Fibroblast of lung (primary cell): ENCODE measurements around the gene BIRC7. TPM values are rescaled to one million over a fixed set of nuclear protein-coding genes. Genes with fewer than 3 reads are reported as not detected.

ENCODE experiments used
- DNase-seq, 2 donors: peaks; one replicate each; pipeline versions ENCODE4 v3.0.0 to v3.0.0-alpha.2; 2010; ENCODE audit warnings: low read depth in 2 of 2
- H2AFZ ChIP-seq: 2 replicates; pipeline ENCODE4 v1.5.1; 2012; ENCODE audit warnings: low read length, control low read depth, inconsistent platforms
- H3K27ac ChIP-seq: 2 replicates; pipeline ENCODE4 v1.5.1; 2011; ENCODE audit warnings: low read length, control low read depth; ENCODE audit not compliant: insufficient read depth
- H3K27me3 ChIP-seq: 2 replicates; pipeline ENCODE4 v1.5.1; 2011; ENCODE audit warnings: mild to moderate bottlenecking, low read length; ENCODE audit not compliant: control insufficient read depth, insufficient read depth
- H3K36me3 ChIP-seq: 2 replicates; pipeline ENCODE4 v1.5.1; 2011; ENCODE audit warnings: low read length; ENCODE audit not compliant: control insufficient read depth, insufficient read depth
- H3K4me1 ChIP-seq: 2 replicates; pipeline ENCODE4 v1.5.1; 2011; ENCODE audit warnings: low read length; ENCODE audit not compliant: control insufficient read depth, insufficient read depth; ENCODE audit errors: extremely low read depth
- H3K4me2 ChIP-seq: 2 replicates; pipeline ENCODE4 v1.5.1; 2011; ENCODE audit warnings: low read length, control low read depth; ENCODE audit not compliant: insufficient read depth; ENCODE audit errors: extremely low read depth
- H3K4me3 ChIP-seq, 4 experiments: fragments of 200-600 bp in 1 of 4; sonication (generic) in 1 of 4; replicated peaks in 1 of 4; 2 replicates each; pipeline ENCODE4 v1.5.1; 2011 to 2016; ENCODE audit warnings: low read length in 4 of 4, low read depth in 3 of 4, mild to moderate bottlenecking in 3 of 4, control low read depth in 2 of 4, inconsistent platforms in 1 of 4, mixed read lengths in 1 of 4; ENCODE audit not compliant: insufficient read depth in 1 of 4; ENCODE audit errors: control extremely low read depth in 1 of 4
- H3K79me2 ChIP-seq: 2 replicates; pipeline ENCODE4 v1.5.1; 2012; ENCODE audit warnings: mild to moderate bottlenecking, low read length, inconsistent platforms; ENCODE audit not compliant: control insufficient read depth, insufficient read depth
- H3K9ac ChIP-seq: 2 replicates; pipeline ENCODE4 v1.5.1; 2011; ENCODE audit warnings: mild to moderate bottlenecking, low read length, control low read depth; ENCODE audit not compliant: insufficient read depth
- H3K9me3 ChIP-seq: 2 replicates; pipeline ENCODE4 v1.5.1; 2012; ENCODE audit warnings: low read depth, low read length; ENCODE audit not compliant: control insufficient read depth, insufficient read depth
- H4K20me1 ChIP-seq: 2 replicates; pipeline ENCODE4 v1.5.1; 2011; ENCODE audit warnings: low read length; ENCODE audit not compliant: control insufficient read depth, insufficient read depth; ENCODE audit errors: extremely low read depth
- CTCF ChIP-seq, 2 donors: IDR thresholded peaks in 1 of 2; conservative IDR thresholded peaks in 1 of 2; 1 replicate in 1 of 2; 2 replicates in 1 of 2; pipeline ENCODE4 v1.5.1; 2011 to 2012; ENCODE audit warnings: low read length in 2 of 2, control low read depth in 1 of 2, inconsistent platforms in 1 of 2, low read depth in 1 of 2, mild to moderate bottlenecking in 1 of 2
- EZH2 ChIP-seq: IDR thresholded peaks from 2 replicates; pipeline ENCODE4 v1.5.1; 2012; ENCODE audit warnings: low read length, control low read depth, mild to moderate bottlenecking; ENCODE audit errors: missing control alignments
- polyA plus RNA-seq, 2 donors: library from polyadenylated mRNA; depleted of rRNA in 1 of 2; stranded (reverse) in 1 of 2; unstranded in 1 of 2; fragments of >200 nt; gene quantifications; 2 replicates each; pipeline ENCODE4 v1.2.1, GENCODE V29; 2011 to 2012; ENCODE audit warnings: missing spikeins in 1 of 2
- total RNA-seq: library from RNA; depleted of rRNA; stranded (reverse); fragments of >200 nt; gene quantifications from 2 replicates; pipeline ENCODE4 v1.2.1, GENCODE V29; 2014

Gene BIRC7
- total and polyA plus RNA-seq, 2 donors (not counting 1 experiment from before 2014, with no cell fraction given), result not detected

- no peaks in the 10 kb centered on the region for H3K4me1 ChIP-seq
- no peaks in the 10 kb centered on the region for H3K79me2 ChIP-seq
Measured at GRCh38 chr20:63284083-63284440, 48.4 kb downstream of the BIRC7 start.

GRCh38 chr20:63284544-63284949, 48.8 kb downstream of the BIRC7 start:
- Histone ChIP-seq H3K27ac (no peak overlapping the region), H3K36me3 (peaks cover 37% of the 10 kb centered on the region), H3K9me3 (no peaks in the 10 kb centered on the region), H3K9ac (no peak overlapping the region), H3K27me3 (no peaks in the 10 kb centered on the region), H4K20me1 (no peaks in the 10 kb centered on the region), H3K4me2 (no peak overlapping the region), H3K4me1 (no peaks in the 10 kb centered on the region), H3K79me2 (no peaks in the 10 kb centered on the region), H2AFZ (no peak overlapping the region), H3K4me3 (no peak overlapping the region)
- TF ChIP-seq EZH2 (no peak), CTCF (conservative IDR thresholded peaks at IDR 0.05 in 1 of 2, IDR thresholded peaks at IDR 0.05 in 1 of 2; ENCODE audit: low read depth in 1 of 2, low read length in 2 of 2) (no peak)
- no peak for DNase-seq

More at GRCh38 chr20:63284083-63284440, 48.4 kb downstream of the BIRC7 start:
- H3K9me3 ChIP-seq, result no peaks in the 10 kb centered on the region
- no peaks in the 10 kb centered on the region for H3K27me3 ChIP-seq
- no peak overlapping the region for H3K27ac ChIP-seq
- H2AFZ ChIP-seq, result no peak overlapping the region
- no peaks in the 10 kb centered on the region for H4K20me1 ChIP-seq
- no peak overlapping the region for H3K4me2 ChIP-seq
- no peak overlapping the region for H3K4me3 ChIP-seq
- DNase-seq, result no peak
- peaks cover 33% of the 10 kb centered on the region for H3K36me3 ChIP-seq
- TF ChIP-seq EZH2 (no peak), CTCF (conservative IDR thresholded peaks at IDR 0.05 in 1 of 2, IDR thresholded peaks at IDR 0.05 in 1 of 2; ENCODE audit: low read depth in 1 of 2, low read length in 2 of 2) (no peak)
- no peak overlapping the region for H3K9ac ChIP-seq

GRCh38 chr20:63284981-63285524, 49.3 kb downstream of the BIRC7 start:
- Histone ChIP-seq H3K79me2 (no peaks in the 10 kb centered on the region), H3K27ac (no peak overlapping the region), H3K36me3 (peaks cover 38% of the 10 kb centered on the region), H3K9me3 (no peaks in the 10 kb centered on the region), H3K4me2 (no peak overlapping the region), H3K4me3 (no peak overlapping the region), H3K4me1 (no peaks in the 10 kb centered on the region), H2AFZ (no peak overlapping the region), H3K9ac (no peak overlapping the region), H4K20me1 (no peaks in the 10 kb centered on the region), H3K27me3 (no peaks in the 10 kb centered on the region)
- TF ChIP-seq EZH2 (no peak), CTCF (conservative IDR thresholded peaks at IDR 0.05 in 1 of 2, IDR thresholded peaks at IDR 0.05 in 1 of 2; ENCODE audit: low read depth in 1 of 2, low read length in 2 of 2) (no peak)
- DNase-seq, result no peak
